Measurements from ENCODE around the gene FBP2.

- TF ChIP-seq CTCF (IDR thresholded peaks at IDR 0.05) (no peak), POLR2A (IDR thresholded peaks at IDR 0.05; ENCODE audit: low read depth) (no peak)
Observed at GRCh38 chr9:94612071-94612470, 18.4 kb upstream of the FBP2 start.

All from esophagus muscularis mucosa (tissue), 3 donors.